ENCODE measurements around the gene BCAS4.

DNA sequence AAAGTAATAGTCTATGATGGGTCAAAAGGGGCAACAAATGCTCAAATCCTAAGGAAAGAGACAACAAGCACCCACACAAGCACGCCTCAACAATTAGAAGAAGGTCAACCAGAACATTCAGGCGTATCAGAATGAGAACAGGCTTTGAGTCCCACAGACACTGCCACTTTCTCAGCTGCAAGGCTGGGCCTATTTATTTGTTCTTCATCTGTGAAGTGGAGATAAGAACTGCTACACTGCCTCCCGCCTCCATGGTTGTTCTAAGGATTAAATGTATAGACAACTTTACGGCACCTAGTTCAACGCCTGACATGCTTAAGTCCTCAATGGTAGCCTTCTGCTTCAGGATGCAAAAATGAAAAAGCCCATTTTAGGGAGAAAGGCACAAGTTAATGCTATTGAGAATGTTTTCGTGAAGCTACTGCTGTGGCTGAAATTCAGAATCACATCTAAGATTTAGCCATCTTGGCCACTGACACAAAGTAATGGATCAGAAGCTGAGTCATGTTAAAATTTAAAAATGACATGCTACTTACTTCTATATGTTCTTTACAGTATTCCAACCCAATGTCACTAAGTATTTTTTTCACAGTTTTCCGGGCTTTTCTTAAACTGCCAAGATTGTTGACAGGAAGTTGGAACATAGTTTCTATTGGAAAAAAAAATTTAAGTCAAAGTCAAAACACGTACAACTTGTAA lies 108.6 kb downstream of the BCAS4 start:
- TF ChIP-seq, protein P1, sequence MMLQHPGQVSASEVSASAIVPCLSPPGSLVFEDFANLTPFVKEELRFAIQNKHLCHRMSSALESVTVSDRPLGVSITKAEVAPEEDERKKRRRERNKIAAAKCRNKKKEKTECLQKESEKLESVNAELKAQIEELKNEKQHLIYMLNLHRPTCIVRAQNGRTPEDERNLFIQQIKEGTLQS (CRISPR knock-in tag; conservative IDR thresholded peaks at IDR 0.05), result no peak
- TF ChIP-seq, protein P2, sequence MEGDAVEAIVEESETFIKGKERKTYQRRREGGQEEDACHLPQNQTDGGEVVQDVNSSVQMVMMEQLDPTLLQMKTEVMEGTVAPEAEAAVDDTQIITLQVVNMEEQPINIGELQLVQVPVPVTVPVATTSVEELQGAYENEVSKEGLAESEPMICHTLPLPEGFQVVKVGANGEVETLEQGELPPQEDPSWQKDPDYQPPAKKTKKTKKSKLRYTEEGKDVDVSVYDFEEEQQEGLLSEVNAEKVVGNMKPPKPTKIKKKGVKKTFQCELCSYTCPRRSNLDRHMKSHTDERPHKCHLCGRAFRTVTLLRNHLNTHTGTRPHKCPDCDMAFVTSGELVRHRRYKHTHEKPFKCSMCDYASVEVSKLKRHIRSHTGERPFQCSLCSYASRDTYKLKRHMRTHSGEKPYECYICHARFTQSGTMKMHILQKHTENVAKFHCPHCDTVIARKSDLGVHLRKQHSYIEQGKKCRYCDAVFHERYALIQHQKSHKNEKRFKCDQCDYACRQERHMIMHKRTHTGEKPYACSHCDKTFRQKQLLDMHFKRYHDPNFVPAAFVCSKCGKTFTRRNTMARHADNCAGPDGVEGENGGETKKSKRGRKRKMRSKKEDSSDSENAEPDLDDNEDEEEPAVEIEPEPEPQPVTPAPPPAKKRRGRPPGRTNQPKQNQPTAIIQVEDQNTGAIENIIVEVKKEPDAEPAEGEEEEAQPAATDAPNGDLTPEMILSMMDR (IDR thresholded peaks at IDR 0.05), result no peak
- no peak for TF ChIP-seq ZBTB21 (CRISPR knock-in tag; IDR thresholded peaks at IDR 0.05; ENCODE audit: borderline replicate concordance)
- TF ChIP-seq, protein P3, sequence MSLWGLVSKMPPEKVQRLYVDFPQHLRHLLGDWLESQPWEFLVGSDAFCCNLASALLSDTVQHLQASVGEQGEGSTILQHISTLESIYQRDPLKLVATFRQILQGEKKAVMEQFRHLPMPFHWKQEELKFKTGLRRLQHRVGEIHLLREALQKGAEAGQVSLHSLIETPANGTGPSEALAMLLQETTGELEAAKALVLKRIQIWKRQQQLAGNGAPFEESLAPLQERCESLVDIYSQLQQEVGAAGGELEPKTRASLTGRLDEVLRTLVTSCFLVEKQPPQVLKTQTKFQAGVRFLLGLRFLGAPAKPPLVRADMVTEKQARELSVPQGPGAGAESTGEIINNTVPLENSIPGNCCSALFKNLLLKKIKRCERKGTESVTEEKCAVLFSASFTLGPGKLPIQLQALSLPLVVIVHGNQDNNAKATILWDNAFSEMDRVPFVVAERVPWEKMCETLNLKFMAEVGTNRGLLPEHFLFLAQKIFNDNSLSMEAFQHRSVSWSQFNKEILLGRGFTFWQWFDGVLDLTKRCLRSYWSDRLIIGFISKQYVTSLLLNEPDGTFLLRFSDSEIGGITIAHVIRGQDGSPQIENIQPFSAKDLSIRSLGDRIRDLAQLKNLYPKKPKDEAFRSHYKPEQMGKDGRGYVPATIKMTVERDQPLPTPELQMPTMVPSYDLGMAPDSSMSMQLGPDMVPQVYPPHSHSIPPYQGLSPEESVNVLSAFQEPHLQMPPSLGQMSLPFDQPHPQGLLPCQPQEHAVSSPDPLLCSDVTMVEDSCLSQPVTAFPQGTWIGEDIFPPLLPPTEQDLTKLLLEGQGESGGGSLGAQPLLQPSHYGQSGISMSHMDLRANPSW (CRISPR knock-in tag; conservative IDR thresholded peaks at IDR 0.05; ENCODE audit: low read depth), result no peak
- TF ChIP-seq, protein P4, sequence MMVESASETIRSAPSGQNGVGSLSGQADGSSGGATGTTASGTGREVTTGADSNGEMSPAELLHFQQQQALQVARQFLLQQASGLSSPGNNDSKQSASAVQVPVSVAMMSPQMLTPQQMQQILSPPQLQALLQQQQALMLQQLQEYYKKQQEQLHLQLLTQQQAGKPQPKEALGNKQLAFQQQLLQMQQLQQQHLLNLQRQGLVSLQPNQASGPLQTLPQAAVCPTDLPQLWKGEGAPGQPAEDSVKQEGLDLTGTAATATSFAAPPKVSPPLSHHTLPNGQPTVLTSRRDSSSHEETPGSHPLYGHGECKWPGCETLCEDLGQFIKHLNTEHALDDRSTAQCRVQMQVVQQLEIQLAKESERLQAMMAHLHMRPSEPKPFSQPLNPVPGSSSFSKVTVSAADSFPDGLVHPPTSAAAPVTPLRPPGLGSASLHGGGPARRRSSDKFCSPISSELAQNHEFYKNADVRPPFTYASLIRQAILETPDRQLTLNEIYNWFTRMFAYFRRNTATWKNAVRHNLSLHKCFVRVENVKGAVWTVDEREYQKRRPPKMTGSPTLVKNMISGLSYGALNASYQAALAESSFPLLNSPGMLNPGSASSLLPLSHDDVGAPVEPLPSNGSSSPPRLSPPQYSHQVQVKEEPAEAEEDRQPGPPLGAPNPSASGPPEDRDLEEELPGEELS (CRISPR knock-in tag; IDR thresholded peaks at IDR 0.05), result no peak
- TF ChIP-seq TEAD1 (CRISPR knock-in tag; IDR thresholded peaks at IDR 0.05), result no peak
- TF ChIP-seq NFYB (CRISPR knock-in tag; conservative IDR thresholded peaks at IDR 0.05; ENCODE audit: low read depth), result no peak
- no peak for TF ChIP-seq RELA (CRISPR knock-in tag; IDR thresholded peaks at IDR 0.05; ENCODE audit: borderline replicate concordance)
- TF ChIP-seq, protein P5, sequence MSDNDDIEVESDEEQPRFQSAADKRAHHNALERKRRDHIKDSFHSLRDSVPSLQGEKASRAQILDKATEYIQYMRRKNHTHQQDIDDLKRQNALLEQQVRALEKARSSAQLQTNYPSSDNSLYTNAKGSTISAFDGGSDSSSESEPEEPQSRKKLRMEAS (CRISPR knock-in tag; IDR thresholded peaks at IDR 0.05), result no peak
- TF ChIP-seq CBFB (CRISPR knock-in tag; IDR thresholded peaks at IDR 0.05; ENCODE audit: low read depth), result no peak
- no peak for TF ChIP-seq ZNF232 (CRISPR knock-in tag; IDR thresholded peaks at IDR 0.05)
- TF ChIP-seq IRF2 (CRISPR knock-in tag; IDR thresholded peaks at IDR 0.05; ENCODE audit: borderline replicate concordance, low read depth), result no peak
